ENCODE data around the gene PAX7. TPM values are rescaled to one million over a fixed set of nuclear protein-coding genes. Genes with fewer than 3 reads are reported as not detected.

Gene PAX7
- polyA plus RNA-seq, 1 of the 3 experiments (the other 2 are of a cell fraction) = not detected

DNA sequence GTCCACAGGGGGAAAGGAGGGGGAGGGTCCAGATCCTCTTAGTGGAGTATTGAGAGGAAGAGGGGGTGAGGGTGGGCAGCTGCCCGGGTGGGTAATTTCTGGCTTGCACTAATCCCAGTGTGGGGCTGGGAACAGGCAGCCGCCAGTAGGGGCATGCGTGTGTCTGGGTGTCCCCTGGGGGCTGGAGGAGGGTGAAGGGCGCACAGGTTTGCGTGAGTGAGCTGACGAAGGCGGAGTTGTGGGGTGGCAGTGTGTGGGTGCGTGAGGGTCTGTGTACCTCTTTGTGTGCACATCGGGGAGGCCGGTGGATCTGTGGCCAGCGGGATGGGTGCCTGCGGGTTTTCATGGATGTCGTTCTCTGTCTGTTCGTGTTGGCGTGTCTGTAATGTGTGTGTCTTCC lies 97.3 kb downstream of the PAX7 start:
- no peaks in the 10 kb centered on the region; the same call in 1 of the 2 replicates for H3K27me3 ChIP-seq (ENCODE audit: insufficient read depth)
- H3K27ac ChIP-seq (ENCODE audit: low read depth in 2 of 2, low read length in 1 of 2) = no peak overlapping the region
- H3K79me2 ChIP-seq (ENCODE audit: insufficient read depth) = no peaks in the 10 kb centered on the region
- WGBS (ENCODE audit: low lambda C conversion rate) = 73% methylated on average over 15 of the region's 15 CpGs
- DNase-seq = no peak
- H3K36me3 ChIP-seq (replicated peaks in 1 of 2; ENCODE audit: control insufficient read depth in 1 of 2, insufficient read depth in 2 of 2, low read length in 1 of 2) = no peaks in the 10 kb centered on the region
- no peaks in the 10 kb centered on the region for H3K9me2 ChIP-seq
- H3K4me1 ChIP-seq (ENCODE audit: control insufficient read depth in 1 of 2, insufficient read depth in 2 of 2, low read depth in 1 of 2, low read length in 1 of 2) = peaks cover 0 to 21% of the 10 kb centered on the region in 2 experiments; a peak in 1 of 4 replicates
- ChIA-PET POLR2A (no interaction called here), CTCF (no interaction called here)
- no peaks in the 10 kb centered on the region for H3F3A ChIP-seq (replicated peaks; ENCODE audit: insufficient read depth)
- no peak overlapping the region for H3K4me3 ChIP-seq (ENCODE audit: low read depth in 2 of 2, low read length in 1 of 2)
- no peaks in the 10 kb centered on the region for H3K9me3 ChIP-seq
- no peak overlapping the region for H2AFZ ChIP-seq (ENCODE audit: low read depth)
- TF ChIP-seq, protein P1, sequence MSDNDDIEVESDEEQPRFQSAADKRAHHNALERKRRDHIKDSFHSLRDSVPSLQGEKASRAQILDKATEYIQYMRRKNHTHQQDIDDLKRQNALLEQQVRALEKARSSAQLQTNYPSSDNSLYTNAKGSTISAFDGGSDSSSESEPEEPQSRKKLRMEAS (IDR thresholded peaks at IDR 0.05; ENCODE audit: low read depth) = no peak
- no peak for TF ChIP-seq EZH2phosphoT487 (IDR thresholded peaks at IDR 0.05; ENCODE audit: borderline replicate concordance, low read depth)
- TF ChIP-seq NFIC (IDR thresholded peaks at IDR 0.05; ENCODE audit: borderline replicate concordance) = no peak
- no peak for TF ChIP-seq SIN3A (IDR thresholded peaks at IDR 0.05; ENCODE audit: borderline replicate concordance, low read depth, low read length)
- no peak for TF ChIP-seq RXRA (IDR thresholded peaks at IDR 0.05; ENCODE audit: borderline replicate concordance, low read depth)
- no peak for TF ChIP-seq FOSL2 (IDR thresholded peaks at IDR 0.05; ENCODE audit: borderline replicate concordance, low read depth)
- TF ChIP-seq YY1 (IDR thresholded peaks at IDR 0.05; ENCODE audit: low read depth) = no peak
- no peak for TF ChIP-seq GATA2 (CRISPR knock-in tag; IDR thresholded peaks at IDR 0.05)
- TF ChIP-seq MEF2A (IDR thresholded peaks at IDR 0.05; ENCODE audit: borderline replicate concordance, low read depth) = no peak
- TF ChIP-seq, protein P2, sequence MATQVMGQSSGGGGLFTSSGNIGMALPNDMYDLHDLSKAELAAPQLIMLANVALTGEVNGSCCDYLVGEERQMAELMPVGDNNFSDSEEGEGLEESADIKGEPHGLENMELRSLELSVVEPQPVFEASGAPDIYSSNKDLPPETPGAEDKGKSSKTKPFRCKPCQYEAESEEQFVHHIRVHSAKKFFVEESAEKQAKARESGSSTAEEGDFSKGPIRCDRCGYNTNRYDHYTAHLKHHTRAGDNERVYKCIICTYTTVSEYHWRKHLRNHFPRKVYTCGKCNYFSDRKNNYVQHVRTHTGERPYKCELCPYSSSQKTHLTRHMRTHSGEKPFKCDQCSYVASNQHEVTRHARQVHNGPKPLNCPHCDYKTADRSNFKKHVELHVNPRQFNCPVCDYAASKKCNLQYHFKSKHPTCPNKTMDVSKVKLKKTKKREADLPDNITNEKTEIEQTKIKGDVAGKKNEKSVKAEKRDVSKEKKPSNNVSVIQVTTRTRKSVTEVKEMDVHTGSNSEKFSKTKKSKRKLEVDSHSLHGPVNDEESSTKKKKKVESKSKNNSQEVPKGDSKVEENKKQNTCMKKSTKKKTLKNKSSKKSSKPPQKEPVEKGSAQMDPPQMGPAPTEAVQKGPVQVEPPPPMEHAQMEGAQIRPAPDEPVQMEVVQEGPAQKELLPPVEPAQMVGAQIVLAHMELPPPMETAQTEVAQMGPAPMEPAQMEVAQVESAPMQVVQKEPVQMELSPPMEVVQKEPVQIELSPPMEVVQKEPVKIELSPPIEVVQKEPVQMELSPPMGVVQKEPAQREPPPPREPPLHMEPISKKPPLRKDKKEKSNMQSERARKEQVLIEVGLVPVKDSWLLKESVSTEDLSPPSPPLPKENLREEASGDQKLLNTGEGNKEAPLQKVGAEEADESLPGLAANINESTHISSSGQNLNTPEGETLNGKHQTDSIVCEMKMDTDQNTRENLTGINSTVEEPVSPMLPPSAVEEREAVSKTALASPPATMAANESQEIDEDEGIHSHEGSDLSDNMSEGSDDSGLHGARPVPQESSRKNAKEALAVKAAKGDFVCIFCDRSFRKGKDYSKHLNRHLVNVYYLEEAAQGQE (IDR thresholded peaks at IDR 0.05; ENCODE audit: low read depth, low read length) = no peak
- TF ChIP-seq, protein P3, sequence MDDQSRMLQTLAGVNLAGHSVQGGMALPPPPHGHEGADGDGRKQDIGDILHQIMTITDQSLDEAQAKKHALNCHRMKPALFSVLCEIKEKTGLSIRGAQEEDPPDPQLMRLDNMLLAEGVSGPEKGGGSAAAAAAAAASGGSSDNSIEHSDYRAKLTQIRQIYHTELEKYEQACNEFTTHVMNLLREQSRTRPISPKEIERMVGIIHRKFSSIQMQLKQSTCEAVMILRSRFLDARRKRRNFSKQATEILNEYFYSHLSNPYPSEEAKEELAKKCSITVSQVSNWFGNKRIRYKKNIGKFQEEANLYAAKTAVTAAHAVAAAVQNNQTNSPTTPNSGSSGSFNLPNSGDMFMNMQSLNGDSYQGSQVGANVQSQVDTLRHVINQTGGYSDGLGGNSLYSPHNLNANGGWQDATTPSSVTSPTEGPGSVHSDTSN (IDR thresholded peaks at IDR 0.05) = no peak
- TF ChIP-seq, protein P4, sequence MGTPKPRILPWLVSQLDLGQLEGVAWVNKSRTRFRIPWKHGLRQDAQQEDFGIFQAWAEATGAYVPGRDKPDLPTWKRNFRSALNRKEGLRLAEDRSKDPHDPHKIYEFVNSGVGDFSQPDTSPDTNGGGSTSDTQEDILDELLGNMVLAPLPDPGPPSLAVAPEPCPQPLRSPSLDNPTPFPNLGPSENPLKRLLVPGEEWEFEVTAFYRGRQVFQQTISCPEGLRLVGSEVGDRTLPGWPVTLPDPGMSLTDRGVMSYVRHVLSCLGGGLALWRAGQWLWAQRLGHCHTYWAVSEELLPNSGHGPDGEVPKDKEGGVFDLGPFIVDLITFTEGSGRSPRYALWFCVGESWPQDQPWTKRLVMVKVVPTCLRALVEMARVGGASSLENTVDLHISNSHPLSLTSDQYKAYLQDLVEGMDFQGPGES (IDR thresholded peaks at IDR 0.05; ENCODE audit: low read depth, low read length) = no peak
- no peak for TF ChIP-seq TAF1 (IDR thresholded peaks at IDR 0.05; ENCODE audit: borderline replicate concordance, low read depth, low read length)
- TF ChIP-seq EP300 (IDR thresholded peaks at IDR 0.05; ENCODE audit: borderline replicate concordance in 1 of 2, low read depth in 1 of 2, low read length in 1 of 2) = no peak
- H3K4me2 ChIP-seq = no peak overlapping the region
- no peak overlapping the region for H3K9ac ChIP-seq
- no peaks in the 10 kb centered on the region for H4K20me1 ChIP-seq (ENCODE audit: insufficient read depth)

All from SK-N-SH (cell line).